Ascending aorta (tissue), 2 donors: ENCODE data around the gene NMT1. TPM values are rescaled to one million over a fixed set of nuclear protein-coding genes. Genes with fewer than 3 reads are reported as not detected.

Source experiments
- DNase-seq, 2 donors: peaks; one replicate each; pipeline ENCODE4 v3.0.0-alpha.2; 2019; ENCODE audit warnings: low spot score in 2 of 2
- H3K27ac ChIP-seq, 2 donors: fragments of 200-600 bp; sonication (generic); one replicate each; pipeline ENCODE4 v1.5.1; 2016 to 2017; ENCODE audit warnings: mild to moderate bottlenecking in 1 of 2
- H3K27me3 ChIP-seq: fragments of 200-600 bp; sonication (generic); one replicate; pipeline ENCODE4 v1.5.1; 2017
- H3K36me3 ChIP-seq, 2 donors: fragments of 200-600 bp; sonication (generic); one replicate each; pipeline ENCODE4 v1.5.1; 2016
- H3K4me1 ChIP-seq, 2 donors: fragments of 200-600 bp; sonication (generic); one replicate each; pipeline ENCODE4 v1.5.1; 2016 to 2017; ENCODE audit warnings: mild to moderate bottlenecking in 1 of 2
- H3K4me3 ChIP-seq, 2 donors: fragments of 200-600 bp; sonication (generic); one replicate each; pipeline ENCODE4 v1.5.1; 2016 to 2017; ENCODE audit warnings: mild to moderate bottlenecking in 1 of 2
- H3K9me3 ChIP-seq, 2 donors: fragments of 200-600 bp; sonication (generic); one replicate each; pipeline ENCODE4 v1.5.1; 2016
- intact Hi-C: fragments of 100-400 bp; cut with DNase I; formaldehyde crosslinking; loops from one replicate; pipeline ENCODE4 v1.15.1; 2023
- total RNA-seq: library from RNA; depleted of rRNA; stranded (reverse); fragments of >200 nt; gene quantifications from one replicate; pipeline ENCODE4 v1.1.0, GENCODE V29; 2016
- TF ChIP-seq, protein P1 (sequence below), 3 experiments: fragments of 200-600 bp in 2 of 3; fragments of 450-650 bp in 1 of 3; sonication (generic) in 2 of 3; IDR thresholded peaks; one replicate each; pipeline ENCODE4 v1.5.1; 2016 to 2019; ENCODE audit warnings: antibody characterized with exemption in 3 of 3, mild to moderate bottlenecking in 1 of 3, moderate library complexity in 1 of 3

NMT1 gene
- total RNA-seq, 1 donor from 2014 or later, result 89.7 TPM

DNA sequence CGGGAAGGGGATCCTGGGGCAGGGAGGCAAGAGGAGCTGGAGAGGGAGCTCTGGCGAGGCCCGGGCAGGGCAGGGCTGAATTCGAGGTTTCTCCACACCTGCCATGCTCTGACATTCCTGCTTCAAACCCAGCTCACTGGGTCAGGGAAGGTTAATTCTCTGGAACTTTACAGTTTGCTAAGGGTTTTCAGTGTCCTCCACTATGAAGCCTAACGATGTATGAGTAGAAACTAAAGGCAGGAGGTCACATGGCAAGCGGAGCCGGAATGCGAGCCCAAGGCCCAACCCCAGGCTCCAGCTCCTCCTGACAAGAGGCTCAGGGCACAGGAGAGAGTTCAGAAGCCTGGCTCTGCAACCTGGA lies 38.8 kb upstream of the NMT1 start:
- peak overlapping the region; percentile 46 to 68 for H3K4me3 ChIP-seq
- TF ChIP-seq, protein P1, sequence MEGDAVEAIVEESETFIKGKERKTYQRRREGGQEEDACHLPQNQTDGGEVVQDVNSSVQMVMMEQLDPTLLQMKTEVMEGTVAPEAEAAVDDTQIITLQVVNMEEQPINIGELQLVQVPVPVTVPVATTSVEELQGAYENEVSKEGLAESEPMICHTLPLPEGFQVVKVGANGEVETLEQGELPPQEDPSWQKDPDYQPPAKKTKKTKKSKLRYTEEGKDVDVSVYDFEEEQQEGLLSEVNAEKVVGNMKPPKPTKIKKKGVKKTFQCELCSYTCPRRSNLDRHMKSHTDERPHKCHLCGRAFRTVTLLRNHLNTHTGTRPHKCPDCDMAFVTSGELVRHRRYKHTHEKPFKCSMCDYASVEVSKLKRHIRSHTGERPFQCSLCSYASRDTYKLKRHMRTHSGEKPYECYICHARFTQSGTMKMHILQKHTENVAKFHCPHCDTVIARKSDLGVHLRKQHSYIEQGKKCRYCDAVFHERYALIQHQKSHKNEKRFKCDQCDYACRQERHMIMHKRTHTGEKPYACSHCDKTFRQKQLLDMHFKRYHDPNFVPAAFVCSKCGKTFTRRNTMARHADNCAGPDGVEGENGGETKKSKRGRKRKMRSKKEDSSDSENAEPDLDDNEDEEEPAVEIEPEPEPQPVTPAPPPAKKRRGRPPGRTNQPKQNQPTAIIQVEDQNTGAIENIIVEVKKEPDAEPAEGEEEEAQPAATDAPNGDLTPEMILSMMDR (IDR thresholded peaks at IDR 0.05), result no peak
- no peaks in the 10 kb centered on the region for H3K9me3 ChIP-seq
- peak overlapping the region; percentile 7 to 83 for H3K27ac ChIP-seq
- DNase-seq, result no peak
- peaks cover 0 to 17% of the 10 kb centered on the region in 2 donors for H3K36me3 ChIP-seq
- H3K4me1 ChIP-seq, result peaks cover 5 to 21% of the 10 kb centered on the region in 2 donors
- intact Hi-C loops, result loop anchor here (1.0 to 2.0 kb wide), 6 partner anchors 75 to 247 kb away; partner anchors contain the start of genes KIF18B and PLCD3
- H3K27me3 ChIP-seq, result no peaks in the 10 kb centered on the region

DNA sequence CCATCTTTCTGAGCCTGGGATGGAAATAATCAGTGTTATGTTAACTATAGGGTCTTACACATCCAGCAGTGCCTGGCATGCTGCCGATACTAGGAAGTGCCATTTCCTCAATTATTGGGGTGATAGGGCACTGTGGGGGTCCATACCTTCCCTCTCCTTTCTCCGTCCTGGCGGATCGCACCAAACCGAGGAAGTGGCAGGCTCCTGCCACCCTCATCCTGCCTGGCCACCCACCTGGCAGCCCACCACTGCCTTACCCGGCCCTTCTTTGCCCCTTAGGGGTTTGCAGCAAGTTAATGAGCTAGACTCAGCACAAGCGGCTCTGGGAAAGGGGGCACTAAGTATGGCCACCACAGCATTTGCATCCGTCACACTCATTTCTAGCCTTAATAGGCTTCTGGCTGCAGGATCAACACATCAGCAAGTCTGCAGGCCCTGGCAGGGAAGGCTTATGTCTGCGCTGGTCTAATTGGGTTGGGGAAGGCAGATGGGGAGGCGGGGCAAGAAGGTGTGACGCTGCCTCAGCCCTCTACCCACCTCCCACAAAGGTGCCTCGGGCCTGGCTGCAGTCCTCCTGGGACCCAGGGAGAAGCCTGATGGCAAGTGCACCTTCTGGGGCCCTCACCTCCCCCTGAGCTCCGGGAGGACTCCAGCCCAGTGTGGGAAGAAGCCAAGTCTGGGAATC lies 38.3 kb upstream of the NMT1 start:
- H3K9me3 ChIP-seq, result no peaks in the 10 kb centered on the region
- DNase-seq, result no peak
- peaks cover 5 to 21% of the 10 kb centered on the region in 2 donors for H3K4me1 ChIP-seq
- peak overlapping the region in 1 of 2 donors; percentile 83 for H3K27ac ChIP-seq
- H3K36me3 ChIP-seq, result peaks cover 0 to 19% of the 10 kb centered on the region in 2 donors
- intact Hi-C loops, result loop anchor here (1.0 to 2.0 kb wide), 6 partner anchors 75 to 247 kb away; partner anchors contain the start of genes KIF18B and PLCD3
- no peaks in the 10 kb centered on the region for H3K27me3 ChIP-seq
- TF ChIP-seq, protein P1 (IDR thresholded peaks at IDR 0.05), result no peak
- no peak overlapping the region for H3K4me3 ChIP-seq

DNA sequence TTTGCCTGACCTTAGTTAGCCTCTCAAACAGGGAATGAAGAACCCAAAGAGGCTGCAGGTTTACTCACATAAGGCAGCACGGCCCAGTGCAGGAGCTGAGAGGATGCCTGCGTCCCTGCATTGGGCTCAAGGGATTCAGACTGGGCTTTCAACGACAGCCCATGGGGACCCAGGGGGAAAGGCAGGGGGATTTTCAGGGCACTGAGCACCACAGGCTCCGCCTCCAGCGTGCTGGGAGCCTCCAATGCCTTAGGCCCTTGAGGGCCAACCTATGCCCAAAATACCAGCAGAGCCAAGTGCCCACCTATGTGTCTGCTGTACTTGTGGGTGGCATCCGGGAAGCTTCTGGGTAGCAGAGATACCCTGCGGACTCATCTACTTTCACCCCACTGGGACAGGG lies 32.0 kb upstream of the NMT1 start:
- no peak for DNase-seq
- intact Hi-C loops, result no loop called here

DNA sequence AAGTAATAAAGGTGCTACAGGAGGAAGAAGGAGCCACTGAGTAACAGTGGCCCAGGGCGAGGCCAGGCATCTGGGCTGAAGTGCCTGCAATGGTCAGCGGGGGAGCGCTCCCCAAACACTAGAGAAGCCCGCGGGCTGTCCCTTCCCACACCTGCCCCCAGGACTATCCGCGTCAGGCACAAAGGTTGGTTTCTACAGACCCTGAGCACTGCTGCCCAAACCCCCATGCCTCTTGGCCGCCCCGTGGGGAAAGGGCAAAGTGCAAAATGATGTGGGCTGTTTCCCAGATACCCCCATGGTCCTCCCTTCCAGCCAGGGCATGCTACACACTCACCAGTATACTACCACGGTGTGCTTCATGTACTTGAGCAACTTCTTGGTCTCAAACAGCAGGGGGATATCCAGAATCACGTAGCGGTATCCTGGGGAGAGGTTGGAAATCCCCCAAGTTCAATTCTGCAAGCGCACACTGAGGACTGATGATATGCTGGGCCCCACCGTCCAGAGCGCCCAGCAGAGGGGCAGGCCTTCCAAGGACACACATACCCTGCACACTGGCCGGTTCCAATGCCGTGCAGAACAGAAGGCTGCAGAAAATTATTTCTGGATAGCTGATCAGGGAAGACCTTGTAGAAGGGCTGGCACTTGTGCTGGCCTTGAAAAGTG lies 31.2 kb upstream of the NMT1 start:
- H3K27me3 ChIP-seq, result no peaks in the 10 kb centered on the region
- H3K36me3 ChIP-seq, result peaks cover 42 to 69% of the 10 kb centered on the region in 2 donors
- intact Hi-C loops, result no loop called here
- H3K27ac ChIP-seq, result no peak overlapping the region
- DNase-seq, result no peak
- TF ChIP-seq, protein P1 (IDR thresholded peaks at IDR 0.05), result no peak
- no peaks in the 10 kb centered on the region for H3K4me1 ChIP-seq
- H3K4me3 ChIP-seq, result no peak overlapping the region
- no peaks in the 10 kb centered on the region for H3K9me3 ChIP-seq

More for the DNA sequence above, 32.0 kb upstream of the NMT1 start:
- Histone ChIP-seq H3K27ac (no peak overlapping the region), H3K27me3 (no peaks in the 10 kb centered on the region), H3K9me3 (no peaks in the 10 kb centered on the region), H3K4me1 (no peaks in the 10 kb centered on the region), H3K36me3 (peaks cover 42 to 74% of the 10 kb centered on the region in 2 donors), H3K4me3 (no peak overlapping the region)
- TF ChIP-seq, protein P1 (IDR thresholded peaks at IDR 0.05), result no peak

DNA sequence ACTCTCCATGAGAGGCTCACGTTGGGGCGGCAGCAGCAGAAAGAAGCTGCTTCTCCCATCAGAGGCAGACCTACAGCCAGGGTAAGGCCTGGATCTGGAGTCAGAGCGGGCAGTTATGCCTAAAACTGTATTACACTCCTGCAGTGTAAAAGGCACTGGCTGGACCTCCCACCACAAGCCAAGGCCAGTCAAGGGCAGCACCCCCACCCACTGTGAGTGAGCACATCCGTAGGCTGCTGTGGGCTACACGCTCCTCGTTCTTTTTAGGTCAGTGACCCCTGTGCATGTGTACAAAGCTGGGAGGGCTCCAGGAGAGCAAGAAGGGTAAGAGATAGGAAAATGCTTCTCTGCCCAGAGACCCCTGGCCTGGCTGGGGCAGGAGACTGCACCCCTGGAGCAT lies 30.4 kb upstream of the NMT1 start:
- Histone ChIP-seq H3K27me3 (no peaks in the 10 kb centered on the region), H3K4me1 (no peaks in the 10 kb centered on the region), H3K4me3 (no peak overlapping the region), H3K27ac (no peak overlapping the region), H3K9me3 (no peaks in the 10 kb centered on the region), H3K36me3 (peaks cover 42 to 69% of the 10 kb centered on the region in 2 donors)
- TF ChIP-seq, protein P1 (IDR thresholded peaks at IDR 0.05), result no peak
- intact Hi-C loops, result no loop called here
- DNase-seq, result no peak
